Esophagus muscularis mucosa (tissue), 4 donors: ENCODE results near the gene ACVR1.

Source experiments
- EP300 ChIP-seq: sonication (generic); formaldehyde crosslinking; IDR thresholded peaks from one replicate; pipeline ENCODE4 v1.6.1; 2017; ENCODE audit warnings: antibody characterized with exemption
- POLR2A ChIP-seq: fragments of 450-650 bp; IDR thresholded peaks from one replicate; pipeline ENCODE4 v1.6.1; 2017; ENCODE audit warnings: antibody characterized with exemption, moderate library complexity, mild to moderate bottlenecking, low read depth
- POLR2AphosphoS5 ChIP-seq, 2 donors: sonication (generic); formaldehyde crosslinking; IDR thresholded peaks; one replicate each; pipeline ENCODE4 v1.6.1; 2017; ENCODE audit warnings: antibody characterized with exemption in 2 of 2
- TF ChIP-seq, protein P1 (sequence below), 3 experiments: fragments of 200-600 bp in 2 of 3; fragments of 450-650 bp in 1 of 3; sonication (generic) in 2 of 3; IDR thresholded peaks; one replicate each; pipeline ENCODE4 v1.5.1; 2017 to 2019; ENCODE audit warnings: antibody characterized with exemption in 3 of 3, mild to moderate bottlenecking in 2 of 3, moderate library complexity in 1 of 3

DNA sequence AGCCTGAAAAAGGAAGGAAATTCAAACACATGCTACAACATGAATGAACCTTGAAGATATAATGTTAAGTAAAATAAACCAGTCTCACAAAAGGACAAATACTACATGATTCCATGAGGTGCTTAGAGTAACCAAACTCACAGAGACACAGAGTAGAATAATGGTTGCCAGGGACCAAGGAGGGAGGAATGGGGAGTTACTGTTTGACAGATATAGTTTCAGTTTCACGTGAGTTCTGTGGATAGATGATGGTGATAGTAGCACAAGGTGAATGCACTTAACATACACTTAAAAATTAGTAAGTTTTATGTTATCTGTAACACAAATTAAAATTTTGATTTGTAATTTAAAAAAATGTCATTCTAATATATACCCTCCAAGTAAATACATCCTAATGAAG lies 140.6 kb downstream of the ACVR1 start:
- TF ChIP-seq, protein P1, sequence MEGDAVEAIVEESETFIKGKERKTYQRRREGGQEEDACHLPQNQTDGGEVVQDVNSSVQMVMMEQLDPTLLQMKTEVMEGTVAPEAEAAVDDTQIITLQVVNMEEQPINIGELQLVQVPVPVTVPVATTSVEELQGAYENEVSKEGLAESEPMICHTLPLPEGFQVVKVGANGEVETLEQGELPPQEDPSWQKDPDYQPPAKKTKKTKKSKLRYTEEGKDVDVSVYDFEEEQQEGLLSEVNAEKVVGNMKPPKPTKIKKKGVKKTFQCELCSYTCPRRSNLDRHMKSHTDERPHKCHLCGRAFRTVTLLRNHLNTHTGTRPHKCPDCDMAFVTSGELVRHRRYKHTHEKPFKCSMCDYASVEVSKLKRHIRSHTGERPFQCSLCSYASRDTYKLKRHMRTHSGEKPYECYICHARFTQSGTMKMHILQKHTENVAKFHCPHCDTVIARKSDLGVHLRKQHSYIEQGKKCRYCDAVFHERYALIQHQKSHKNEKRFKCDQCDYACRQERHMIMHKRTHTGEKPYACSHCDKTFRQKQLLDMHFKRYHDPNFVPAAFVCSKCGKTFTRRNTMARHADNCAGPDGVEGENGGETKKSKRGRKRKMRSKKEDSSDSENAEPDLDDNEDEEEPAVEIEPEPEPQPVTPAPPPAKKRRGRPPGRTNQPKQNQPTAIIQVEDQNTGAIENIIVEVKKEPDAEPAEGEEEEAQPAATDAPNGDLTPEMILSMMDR (IDR thresholded peaks at IDR 0.05) = no peak
- TF ChIP-seq POLR2A (no peak), EP300 (no peak), POLR2AphosphoS5 (IDR thresholded peaks at IDR 0.05) (no peak)
